GM12801 (cell line): ENCODE measurements around the gene MYRFL.

ENCODE experiments used
- TF ChIP-seq, protein P1 (sequence below): IDR thresholded peaks from one replicate; pipeline ENCODE4 v1.5.1; 2011; ENCODE audit warnings: control low read depth; ENCODE audit not compliant: insufficient read length; ENCODE audit errors: extremely low read depth

MYRFL gene

DNA sequence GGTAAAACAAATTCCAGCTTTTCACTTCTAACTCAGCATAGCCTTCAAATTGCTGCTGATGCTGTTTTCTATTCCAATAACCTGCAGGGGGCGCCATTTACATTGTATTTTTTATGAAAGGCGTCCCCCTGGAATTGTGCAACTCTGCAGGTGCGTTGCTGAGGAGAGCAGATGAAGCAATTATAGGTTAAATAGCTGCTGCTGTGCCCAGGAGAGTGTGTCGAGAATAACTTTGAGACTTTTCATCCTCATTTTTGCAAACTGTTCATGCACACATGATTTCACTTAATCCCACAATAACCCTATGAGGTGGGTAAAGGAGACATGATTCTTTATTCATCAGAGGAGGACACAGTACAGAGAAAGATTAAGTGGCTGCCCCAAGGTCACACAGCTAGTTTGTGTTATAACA, 75.7 kb downstream of the MYRFL start:
- TF ChIP-seq, protein P1, sequence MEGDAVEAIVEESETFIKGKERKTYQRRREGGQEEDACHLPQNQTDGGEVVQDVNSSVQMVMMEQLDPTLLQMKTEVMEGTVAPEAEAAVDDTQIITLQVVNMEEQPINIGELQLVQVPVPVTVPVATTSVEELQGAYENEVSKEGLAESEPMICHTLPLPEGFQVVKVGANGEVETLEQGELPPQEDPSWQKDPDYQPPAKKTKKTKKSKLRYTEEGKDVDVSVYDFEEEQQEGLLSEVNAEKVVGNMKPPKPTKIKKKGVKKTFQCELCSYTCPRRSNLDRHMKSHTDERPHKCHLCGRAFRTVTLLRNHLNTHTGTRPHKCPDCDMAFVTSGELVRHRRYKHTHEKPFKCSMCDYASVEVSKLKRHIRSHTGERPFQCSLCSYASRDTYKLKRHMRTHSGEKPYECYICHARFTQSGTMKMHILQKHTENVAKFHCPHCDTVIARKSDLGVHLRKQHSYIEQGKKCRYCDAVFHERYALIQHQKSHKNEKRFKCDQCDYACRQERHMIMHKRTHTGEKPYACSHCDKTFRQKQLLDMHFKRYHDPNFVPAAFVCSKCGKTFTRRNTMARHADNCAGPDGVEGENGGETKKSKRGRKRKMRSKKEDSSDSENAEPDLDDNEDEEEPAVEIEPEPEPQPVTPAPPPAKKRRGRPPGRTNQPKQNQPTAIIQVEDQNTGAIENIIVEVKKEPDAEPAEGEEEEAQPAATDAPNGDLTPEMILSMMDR, result no peak

DNA sequence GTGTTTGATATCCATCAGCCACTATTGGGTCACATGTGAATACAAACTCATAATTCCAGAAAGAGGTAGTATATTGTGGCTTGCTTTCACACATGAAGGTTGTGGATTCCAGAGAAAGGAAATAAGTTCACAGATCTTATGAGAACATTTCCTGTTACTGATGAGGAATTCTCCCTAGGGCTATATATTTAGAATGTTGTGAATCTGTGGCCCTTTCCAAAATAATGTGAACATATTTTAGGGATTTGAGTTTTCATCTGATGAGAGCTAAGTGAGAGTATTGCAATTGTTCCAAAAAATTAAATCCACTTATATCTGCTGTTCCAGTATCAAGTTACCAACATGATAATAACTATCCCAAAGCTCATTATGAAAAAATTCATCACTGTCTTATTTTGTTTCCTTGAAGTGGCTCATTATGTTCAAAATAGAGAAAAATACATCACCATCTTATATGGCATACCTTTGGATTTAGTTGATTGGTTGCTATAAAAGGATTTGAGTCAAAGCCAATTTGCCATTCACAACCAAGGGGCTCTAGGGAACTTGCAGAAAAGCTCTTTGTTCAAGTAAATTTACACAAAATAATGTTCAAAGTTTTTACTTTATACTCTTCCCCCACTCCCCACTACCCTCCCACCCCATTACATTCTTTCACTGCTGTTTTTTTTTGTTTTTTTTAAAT, 76.3 kb downstream of the MYRFL start:
- TF ChIP-seq, protein P1, result no peak

DNA sequence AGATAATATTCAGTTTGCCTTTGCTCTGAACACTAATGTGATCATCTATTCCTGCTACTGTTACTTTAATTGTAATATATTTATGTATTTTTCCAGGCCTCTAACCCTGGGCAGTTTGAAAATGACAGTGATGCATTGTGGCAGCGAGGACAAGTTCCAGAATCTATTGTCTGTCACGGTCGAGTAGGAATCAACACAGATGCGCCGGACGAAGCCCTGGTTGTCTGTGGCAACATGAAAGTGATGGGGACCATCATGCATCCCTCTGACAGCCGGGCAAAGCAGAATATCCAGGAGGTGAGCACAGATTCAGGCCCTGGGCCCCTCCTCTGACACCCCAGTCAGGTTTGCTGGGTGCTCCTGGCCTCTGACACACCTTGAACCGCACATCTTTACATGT, 78.5 kb downstream of the MYRFL start:
- TF ChIP-seq, protein P1, result no peak

DNA sequence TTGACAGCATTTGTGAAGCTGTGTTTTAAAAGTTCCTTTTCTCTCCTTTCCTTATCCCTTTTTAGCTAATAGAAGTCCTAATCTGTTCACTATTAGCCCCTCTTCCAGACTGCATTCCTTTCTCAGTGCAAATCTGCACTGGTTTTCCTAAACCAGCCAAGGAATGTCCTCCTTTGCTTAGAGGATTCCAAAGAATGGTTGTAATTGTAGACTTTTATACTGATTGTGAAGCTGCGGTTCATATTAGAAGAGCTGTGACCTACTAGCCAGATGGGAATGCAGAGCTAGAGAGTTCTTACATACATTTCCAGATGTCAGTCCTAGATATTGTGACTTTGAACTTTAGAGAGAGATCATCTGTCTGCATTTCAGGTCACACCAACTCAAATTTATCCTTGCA, 79.8 kb downstream of the MYRFL start:
- TF ChIP-seq, protein P1, result no peak

DNA sequence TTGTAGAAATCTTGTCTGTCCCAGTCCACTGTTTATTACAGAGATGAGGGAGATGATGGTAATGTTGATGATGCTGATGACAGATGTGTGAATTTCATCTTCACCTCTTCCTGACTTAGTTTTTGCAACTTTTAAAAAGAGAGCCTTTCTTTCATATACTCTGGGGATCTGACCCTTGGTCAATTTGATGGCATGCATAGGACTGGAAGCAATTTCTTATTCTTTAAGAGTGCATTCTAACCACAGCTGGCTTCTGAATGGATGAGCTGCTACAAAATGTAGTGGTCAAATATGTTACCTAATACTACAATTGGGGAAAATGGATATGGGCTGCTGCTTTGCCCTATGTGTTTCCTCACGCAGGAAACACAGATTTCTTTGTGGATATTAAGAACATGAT, 80.8 kb downstream of the MYRFL start:
- TF ChIP-seq, protein P1, result no peak

DNA sequence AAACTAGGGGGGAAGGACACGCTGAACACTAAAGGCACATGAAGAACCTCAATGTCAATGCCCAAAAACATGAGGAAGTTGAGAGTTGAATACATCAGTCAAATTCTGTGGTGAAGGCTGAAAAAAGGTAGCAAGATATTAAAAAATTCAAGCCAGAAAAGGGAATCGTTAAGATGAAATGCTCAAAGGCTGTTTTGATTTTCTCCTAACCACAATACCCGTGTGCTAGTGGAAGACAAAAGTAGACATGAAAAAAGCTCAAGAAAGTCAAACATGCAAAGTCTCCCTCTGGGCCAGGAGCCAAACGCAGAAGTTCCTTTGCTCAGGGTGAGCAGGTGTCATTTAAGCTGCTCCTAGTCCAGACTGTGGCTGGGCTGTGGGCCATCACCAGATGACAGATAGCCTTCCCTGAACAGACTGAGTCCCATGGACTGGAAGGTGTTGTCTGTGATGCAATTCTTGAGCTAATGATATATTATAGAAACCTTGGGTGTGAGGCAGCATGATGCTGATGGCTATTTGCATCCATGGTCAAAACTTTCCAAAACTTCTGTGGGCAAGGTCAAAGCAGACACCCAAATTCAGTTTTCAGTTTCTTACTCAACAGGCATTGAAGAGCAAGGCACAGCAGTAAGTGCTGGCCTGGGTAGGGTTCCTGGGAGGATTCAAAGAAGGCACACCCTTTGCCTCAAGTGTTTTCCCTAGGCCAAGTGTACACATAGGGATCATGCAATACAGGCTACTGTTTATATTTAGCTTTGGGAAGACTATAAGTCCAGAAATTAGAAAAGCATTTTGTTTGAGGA, 81.6 kb downstream of the MYRFL start:
- TF ChIP-seq, protein P1, result no peak

DNA sequence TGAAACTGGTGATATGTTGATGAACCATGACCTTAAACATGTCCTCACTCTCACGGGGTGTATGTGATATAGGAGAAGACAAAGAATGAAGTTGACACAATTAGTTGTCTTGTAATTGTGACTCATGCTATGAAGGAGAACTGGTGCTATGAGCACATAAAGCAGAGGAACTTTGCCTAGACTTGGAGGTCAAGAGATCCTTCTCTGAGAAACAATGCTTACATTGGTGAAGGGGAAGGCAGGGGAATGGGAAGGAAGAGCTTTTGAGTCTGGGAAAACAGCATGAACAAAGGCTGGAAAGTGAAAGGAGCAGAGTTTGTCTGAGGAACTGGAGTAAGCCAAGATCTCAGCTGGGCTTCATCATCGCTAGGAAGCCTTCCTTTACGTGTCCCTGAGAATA, 83.2 kb downstream of the MYRFL start:
- TF ChIP-seq, protein P1, result no peak
